Sigmoid colon (tissue), 3 donors: Measurements from ENCODE around the gene CHD3.

Experiments used
- POLR2A ChIP-seq, 2 donors: fragments of 450-650 bp; IDR thresholded peaks; one replicate each; pipeline ENCODE4 v1.6.1; 2016; ENCODE audit warnings: antibody characterized with exemption in 2 of 2, mild to moderate bottlenecking in 2 of 2, moderate library complexity in 2 of 2
- TF ChIP-seq, protein P1 (sequence below), 4 experiments: fragments of 450-650 bp in 3 of 4; fragments of 200-600 bp in 1 of 4; IDR thresholded peaks; one replicate each; pipeline ENCODE4 v1.5.1; 2016 to 2019; ENCODE audit warnings: antibody characterized with exemption in 4 of 4, mild to moderate bottlenecking in 3 of 4, moderate library complexity in 2 of 4

DNA sequence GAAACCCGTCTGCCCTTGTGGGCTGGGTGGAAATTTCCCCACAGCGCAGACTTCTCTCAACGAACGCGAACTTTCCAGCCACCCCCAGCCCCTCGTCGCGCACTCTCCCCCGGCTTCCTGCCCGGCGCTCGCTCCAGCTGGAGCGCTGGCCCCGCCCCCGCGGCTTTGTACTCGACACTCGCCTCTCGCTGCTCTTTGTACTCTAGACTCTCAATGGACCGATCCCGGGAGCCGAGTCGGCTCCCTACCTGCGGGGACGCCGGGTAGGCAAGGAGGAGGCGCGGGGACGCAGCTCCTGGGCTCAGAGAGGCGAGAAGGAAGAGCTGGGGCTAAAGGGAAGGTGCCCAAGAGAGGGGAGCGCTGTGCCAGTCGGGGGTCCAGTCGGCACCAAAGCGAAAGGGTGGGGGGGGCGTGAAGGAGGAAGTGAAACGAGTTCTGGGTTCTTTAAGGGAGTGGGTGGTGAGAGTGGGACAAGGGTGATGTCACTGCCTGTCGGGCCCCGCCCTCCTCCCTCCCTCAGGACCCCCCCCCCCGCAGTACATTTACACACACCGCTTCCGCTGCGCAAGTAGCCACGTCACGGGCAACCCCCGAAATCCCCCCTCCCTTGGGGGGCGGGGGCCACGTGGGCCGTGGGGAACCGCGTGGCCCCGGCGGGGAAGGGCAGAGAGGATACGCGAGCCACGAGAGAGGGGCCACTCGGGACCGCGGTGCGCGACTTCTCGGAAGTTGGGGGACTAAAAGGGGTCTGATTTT, 44.9 kb upstream of the CHD3 start:
- TF ChIP-seq, protein P1, sequence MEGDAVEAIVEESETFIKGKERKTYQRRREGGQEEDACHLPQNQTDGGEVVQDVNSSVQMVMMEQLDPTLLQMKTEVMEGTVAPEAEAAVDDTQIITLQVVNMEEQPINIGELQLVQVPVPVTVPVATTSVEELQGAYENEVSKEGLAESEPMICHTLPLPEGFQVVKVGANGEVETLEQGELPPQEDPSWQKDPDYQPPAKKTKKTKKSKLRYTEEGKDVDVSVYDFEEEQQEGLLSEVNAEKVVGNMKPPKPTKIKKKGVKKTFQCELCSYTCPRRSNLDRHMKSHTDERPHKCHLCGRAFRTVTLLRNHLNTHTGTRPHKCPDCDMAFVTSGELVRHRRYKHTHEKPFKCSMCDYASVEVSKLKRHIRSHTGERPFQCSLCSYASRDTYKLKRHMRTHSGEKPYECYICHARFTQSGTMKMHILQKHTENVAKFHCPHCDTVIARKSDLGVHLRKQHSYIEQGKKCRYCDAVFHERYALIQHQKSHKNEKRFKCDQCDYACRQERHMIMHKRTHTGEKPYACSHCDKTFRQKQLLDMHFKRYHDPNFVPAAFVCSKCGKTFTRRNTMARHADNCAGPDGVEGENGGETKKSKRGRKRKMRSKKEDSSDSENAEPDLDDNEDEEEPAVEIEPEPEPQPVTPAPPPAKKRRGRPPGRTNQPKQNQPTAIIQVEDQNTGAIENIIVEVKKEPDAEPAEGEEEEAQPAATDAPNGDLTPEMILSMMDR (IDR thresholded peaks at IDR 0.05), result no peak
- TF ChIP-seq POLR2A (IDR thresholded peaks at IDR 0.05), result peak; percentile 42 to 61
